IMR-90 (cell line): ENCODE results near the gene POLR3K. TPM values are rescaled to one million over a fixed set of nuclear protein-coding genes. Genes with fewer than 3 reads are reported as not detected.

ENCODE experiments used
- ATAC-seq: fragments of 200-7000 bp; cut with Tn5 transposase; 2 replicates; pipeline ENCODE4 v1.9.1; 2020; ENCODE audit warnings: low read depth, mild to moderate bottlenecking, moderate library complexity
- BruUV-seq: library from RNA; stranded (reverse); fragments of 400-500 nt; replicated peaks from 2 replicates; lab custom pipeline; 2021; lab: Mats Ljungman, UMichigan
- CTCF ChIA-PET: fragments of 300-600 bp; formaldehyde crosslinking; extraction: SDS; loops from one replicate; lab custom pipeline; 2021; ENCODE audit warnings: antibody characterized with exemption; lab: Yijun Ruan, JAX
- POLR2A ChIA-PET: fragments of 300-600 bp; sonication (Branson Sonifier 250); formaldehyde crosslinking; loops from one replicate; lab custom pipeline; 2022; ENCODE audit warnings: antibody characterized with exemption; ENCODE audit not compliant: unreplicated experiment; lab: Charles Lee
- DNase-seq: peaks from one replicate; pipeline ENCODE4 v3.0.0; 2013
- H2AFZ ChIP-seq: replicated peaks from 2 replicates; pipeline ENCODE3; 2013; ENCODE audit warnings: low read length, mild to moderate bottlenecking; ENCODE audit not compliant: poor library complexity
- H2AK5ac ChIP-seq: 2 replicates; pipeline ENCODE4 v1.6.1; 2013; ENCODE audit warnings: low read depth, low read length, inconsistent platforms
- H2AK9ac ChIP-seq: replicated peaks from 2 replicates; pipeline ENCODE3; 2013; ENCODE audit warnings: mild to moderate bottlenecking, low read depth, low read length, moderate library complexity; ENCODE audit not compliant: poor library complexity
- H2BK120ac ChIP-seq: 2 replicates; pipeline ENCODE4 v1.6.1; 2013; ENCODE audit warnings: low read depth, low read length, inconsistent platforms
- H2BK15ac ChIP-seq: 3 replicates; pipeline ENCODE4 v1.6.1; 2013; ENCODE audit warnings: low read depth, low read length, inconsistent platforms
- H2BK20ac ChIP-seq: 2 replicates; pipeline ENCODE4 v1.6.1; 2013; ENCODE audit warnings: low read depth, mild to moderate bottlenecking, inconsistent platforms, low read length, moderate library complexity
- H2BK5ac ChIP-seq: 2 replicates; pipeline ENCODE4 v1.6.1; 2013; ENCODE audit warnings: mild to moderate bottlenecking, low read depth, low read length, inconsistent platforms; ENCODE audit not compliant: poor library complexity, severe bottlenecking
- H3K14ac ChIP-seq: replicated peaks from 2 replicates; pipeline ENCODE4 v1.6.1; 2013; ENCODE audit warnings: low read depth, low read length, inconsistent platforms
- H3K18ac ChIP-seq: 2 replicates; pipeline ENCODE4 v1.6.1; 2013; ENCODE audit warnings: low read depth, low read length, control low read depth
- H3K23ac ChIP-seq: 2 replicates; pipeline ENCODE4 v1.6.1; 2013; ENCODE audit warnings: low read depth, low read length, inconsistent platforms
- H3K27ac ChIP-seq: 2 replicates; pipeline ENCODE4 v1.5.1; 2013; ENCODE audit warnings: mild to moderate bottlenecking, control low read depth, low read length; ENCODE audit not compliant: insufficient read depth
- H3K27me3 ChIP-seq: 2 replicates; pipeline ENCODE4 v1.6.1; 2013; ENCODE audit warnings: low read length; ENCODE audit not compliant: control insufficient read depth, insufficient read depth
- H3K36me3 ChIP-seq: 2 replicates; pipeline ENCODE4 v1.6.1; 2013; ENCODE audit warnings: low read length, mixed read lengths; ENCODE audit not compliant: control insufficient read depth, insufficient read depth
- H3K4ac ChIP-seq: 2 replicates; pipeline ENCODE4 v1.6.1; 2013; ENCODE audit warnings: low read depth, low read length, inconsistent platforms
- H3K4me1 ChIP-seq: 2 replicates; pipeline ENCODE4 v1.6.1; 2013; ENCODE audit warnings: low read length, mixed read lengths; ENCODE audit not compliant: control insufficient read depth, insufficient read depth
- H3K4me2 ChIP-seq: 2 replicates; pipeline ENCODE4 v1.6.1; 2013; ENCODE audit warnings: low read depth, mild to moderate bottlenecking, control low read depth, low read length, moderate library complexity
- H3K4me3 ChIP-seq: 2 replicates; pipeline ENCODE4 v1.5.1; 2013; ENCODE audit warnings: low read depth, mild to moderate bottlenecking, control low read depth, low read length, moderate library complexity; ENCODE audit not compliant: insufficient read depth
- H3K56ac ChIP-seq: 2 replicates; pipeline ENCODE4 v1.6.1; 2013; ENCODE audit warnings: low read length, inconsistent platforms; ENCODE audit not compliant: insufficient read depth; ENCODE audit errors: extremely low read depth
- H3K79me1 ChIP-seq, 2 experiments: 2 replicates each; pipeline ENCODE4 v1.6.1; 2013; ENCODE audit warnings: low read length in 2 of 2, inconsistent platforms in 1 of 2, low read depth in 1 of 2
- H3K9ac ChIP-seq: 2 replicates; pipeline ENCODE4 v1.6.1; 2013; ENCODE audit warnings: low read depth, low read length, control low read depth
- H3K9me1 ChIP-seq: 2 replicates; pipeline ENCODE4 v1.6.1; 2013; ENCODE audit warnings: low read length, inconsistent platforms; ENCODE audit not compliant: insufficient read depth
- H3K9me3 ChIP-seq: 2 replicates; pipeline ENCODE4 v1.6.1; 2013; ENCODE audit warnings: low read length; ENCODE audit not compliant: control insufficient read depth, insufficient read depth
- H4K20me1 ChIP-seq: 2 replicates; pipeline ENCODE4 v1.6.1; 2013; ENCODE audit warnings: low read length, inconsistent platforms; ENCODE audit not compliant: insufficient read depth
- H4K5ac ChIP-seq: 2 replicates; pipeline ENCODE4 v1.6.1; 2013; ENCODE audit warnings: mild to moderate bottlenecking, low read depth, low read length, control low read depth
- H4K8ac ChIP-seq, 2 experiments: 2 replicates each; pipeline ENCODE4 v1.6.1; 2013; ENCODE audit warnings: low read depth in 2 of 2, low read length in 2 of 2, control low read depth in 1 of 2, inconsistent platforms in 1 of 2
- H4K91ac ChIP-seq: 2 replicates; pipeline ENCODE4 v1.6.1; 2013; ENCODE audit warnings: low read depth, low read length, inconsistent platforms; ENCODE audit not compliant: insufficient read depth
- BHLHE40 ChIP-seq: fragments of 150-350 bp; IDR thresholded peaks from 2 replicates; pipeline ENCODE4 v1.6.1; 2016; ENCODE audit warnings: mild to moderate bottlenecking, low read depth, low read length
- RFX5 ChIP-seq: IDR thresholded peaks from 2 replicates; pipeline ENCODE4 v1.8.0; 2012; ENCODE audit warnings: low read depth, mild to moderate bottlenecking, low read length, moderate library complexity
- WGBS, 2 experiments: methylation state at CpG; one replicate each; pipeline versions ENCODE4 v1.1.5 to v1.1.7; 2013; ENCODE audit warnings: missing lambda C conversion rate in 2 of 2; ENCODE audit not compliant: insufficient read length in 1 of 2; ENCODE audit errors: extremely low coverage in 2 of 2; 5-methylcytosine and 5-hydroxymethylcytosine counted together
- dilution Hi-C: fragments of 300-500 bp; cut with HindIII; formaldehyde crosslinking; loops from one replicate; pipeline ENCODE4 v1.14.3; 2018; ENCODE audit warnings: low sequenced_read_pairs; ENCODE audit not compliant: unreplicated experiment
- in situ Hi-C: fragments of 300-500 bp; cut with MboI; formaldehyde crosslinking; loops from 3 replicates; pipeline ENCODE4 v1.14.3; 2019; ENCODE audit warnings: low sequenced_read_pairs, inconsistent platforms, mixed read lengths
- intact Hi-C: fragments of 100-400 bp; cut with micrococcal nuclease; formaldehyde crosslinking; loops from 2 replicates; pipeline ENCODE4 v1.10.0; 2022
- polyA plus RNA-seq, 3 experiments: library from polyadenylated mRNA; depleted of rRNA; stranded (reverse); fragments of >200 nt; gene quantifications; 2 replicates each; pipeline ENCODE4 v1.2.3, GENCODE V29; 2012; ENCODE audit warnings: low replicate concordance in 1 of 3
- total RNA-seq: library from RNA; depleted of rRNA; stranded (reverse); fragments of >200 nt; gene quantifications from 2 replicates; pipeline ENCODE4 v1.2.3, GENCODE V29; 2012

The POLR3K gene
- total and polyA plus RNA-seq, 2 of the 4 experiments (the other 2 are of a cell fraction), result 9.0 to 39.5 TPM

DNA sequence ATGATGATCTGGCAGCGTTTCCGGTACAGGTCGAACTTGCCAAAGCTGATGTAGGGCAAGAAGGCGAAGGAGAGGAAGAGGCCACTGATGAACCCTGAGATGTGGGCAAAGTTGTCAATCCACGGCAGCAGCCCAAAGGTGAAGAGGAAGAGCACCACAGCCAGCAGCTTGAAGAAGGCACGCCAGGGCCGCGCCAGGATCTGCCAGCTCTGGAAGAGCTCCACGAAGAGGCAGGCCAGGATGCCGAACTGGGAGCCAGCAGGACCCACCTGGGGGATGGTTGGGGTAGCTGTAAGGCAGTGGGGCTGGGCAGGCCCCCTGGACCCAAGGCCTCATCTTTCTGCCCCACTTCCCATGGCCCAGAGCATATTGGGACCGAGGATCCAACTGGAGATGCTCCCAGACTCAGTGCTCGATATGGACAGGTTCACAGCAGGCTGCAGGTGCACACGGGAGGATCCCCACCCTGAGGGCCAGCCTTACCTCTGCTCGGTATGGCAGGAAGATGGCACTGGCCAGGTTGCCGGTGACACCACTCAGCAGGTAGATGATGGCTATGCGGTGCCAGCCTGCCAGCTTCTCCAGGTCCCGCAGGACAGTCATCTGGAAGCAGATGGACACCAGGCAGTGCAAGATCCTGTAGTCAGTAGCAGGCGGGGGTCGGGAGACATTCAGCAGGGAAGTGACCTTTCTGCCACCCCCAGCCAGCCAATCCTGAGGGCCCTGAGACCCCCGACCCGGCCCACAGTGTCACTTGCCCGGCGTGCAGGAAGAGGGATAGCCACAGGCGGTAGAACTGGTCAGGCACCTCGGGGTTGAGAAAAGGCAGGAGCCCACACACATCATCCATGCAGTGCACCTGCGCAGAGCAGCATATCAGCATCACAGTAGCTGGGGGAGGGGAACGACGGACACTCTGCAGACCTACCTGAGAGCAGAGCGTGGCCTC is 5.4 kb upstream of the POLR3K start:
- no peaks in the 10 kb centered on the region for H3K9me3 ChIP-seq
- no peak overlapping the region for H3K14ac ChIP-seq
- H3K9ac ChIP-seq, result no peak overlapping the region
- no peaks in the 10 kb centered on the region for H3K27me3 ChIP-seq
- H2BK120ac ChIP-seq, result no peak overlapping the region
- no peak overlapping the region for H4K91ac ChIP-seq
- ChIA-PET CTCF (interaction anchor here (1.3 kb wide), 1 partner anchor 38 kb away, joined by 3 read pairs; no protein-coding TSS in a partner anchor), POLR2A (no interaction called here)
- no peak overlapping the region for H3K18ac ChIP-seq
- H3K79me1 ChIP-seq, result peaks cover 17 to 58% of the 10 kb centered on the region in 2 experiments
- H4K8ac ChIP-seq, result no peak overlapping the region
- no peak overlapping the region for H3K4me3 ChIP-seq
- intact Hi-C loops, result no loop called here
- H3K23ac ChIP-seq, result no peak overlapping the region
- H2AK9ac ChIP-seq, result no peak overlapping the region
- H3K4me1 ChIP-seq, result peaks cover 2% of the 10 kb centered on the region; the same call in 1 of the 2 replicates
- no peak overlapping the region for H3K27ac ChIP-seq
- in situ Hi-C loops, result no loop called here
- no peak overlapping the region for H2BK5ac ChIP-seq
- no peak overlapping the region for H2BK15ac ChIP-seq
- DNase-seq, result no peak
- no peak overlapping the region for H3K4ac ChIP-seq
- H4K20me1 ChIP-seq, result peaks cover 50% of the 10 kb centered on the region
- peaks cover 85% of the 10 kb centered on the region for H3K36me3 ChIP-seq
- dilution Hi-C loops, result no loop called here
- H3K56ac ChIP-seq, result no peak overlapping the region
- no peak overlapping the region for H2BK20ac ChIP-seq
- ATAC-seq, result no peak
- 0 out of 2 replicates have a peak, but pooled peaks cover 5% of the 10 kb centered on the region for H3K9me1 ChIP-seq
- TF ChIP-seq RFX5, result no peak
- TF ChIP-seq BHLHE40, result no peak
- WGBS, 2 experiments, result 93% methylated on average over 9 of the region's 29 CpGs; no CpG with 5 or more reads in 1 of the 2 experiments
- no peak overlapping the region for H3K4me2 ChIP-seq
- H2AFZ ChIP-seq, result no peak overlapping the region
- no peak overlapping the region for H4K5ac ChIP-seq
- H2AK5ac ChIP-seq, result no peak overlapping the region
- no TSS peak for BruUV-seq
